Muscle layer of duodenum (tissue), 2 donors: ENCODE data around the gene PTPN3.

Experiments
- H3K27ac ChIP-seq: one replicate; pipeline ENCODE4 v1.7.0; 2013; ENCODE audit warnings: mild to moderate bottlenecking, low read length
- H3K27me3 ChIP-seq: one replicate; pipeline ENCODE4 v1.7.0; 2013; ENCODE audit warnings: low read depth, mild to moderate bottlenecking, control low read depth, low read length
- H3K36me3 ChIP-seq, 2 donors: one replicate each; pipeline ENCODE4 v1.7.0; 2013; ENCODE audit warnings: low read length in 2 of 2, control low read depth in 1 of 2, mild to moderate bottlenecking in 1 of 2; ENCODE audit not compliant: insufficient read depth in 2 of 2, control insufficient read depth in 1 of 2
- H3K4me1 ChIP-seq, 2 donors: one replicate each; pipeline ENCODE4 v1.7.0; 2013; ENCODE audit warnings: low read length in 2 of 2, mild to moderate bottlenecking in 2 of 2, control low read depth in 1 of 2, moderate library complexity in 1 of 2; ENCODE audit not compliant: insufficient read depth in 2 of 2, control insufficient read depth in 1 of 2
- H3K4me3 ChIP-seq, 2 donors: one replicate each; pipeline ENCODE4 v1.7.0; 2013; ENCODE audit warnings: low read length in 2 of 2, low read depth in 1 of 2, mild to moderate bottlenecking in 1 of 2
- H3K9me3 ChIP-seq, 2 donors: one replicate each; pipeline ENCODE4 v1.7.0; 2013; ENCODE audit warnings: low read length in 2 of 2, control low read depth in 1 of 2, mild to moderate bottlenecking in 1 of 2; ENCODE audit not compliant: control insufficient read depth in 1 of 2
- donor health status: healthy.

PTPN3 gene

GRCh38 chr9:109449036-109449798 lies 48.9 kb downstream of the PTPN3 start:
- H3K27ac ChIP-seq, result no peak overlapping the region
- H3K36me3 ChIP-seq, result no peaks in the 10 kb centered on the region
- no peaks in the 10 kb centered on the region for H3K9me3 ChIP-seq
- no peak overlapping the region for H3K4me3 ChIP-seq
- no peaks in the 10 kb centered on the region for H3K4me1 ChIP-seq
- H3K27me3 ChIP-seq, result no peaks in the 10 kb centered on the region

GRCh38 chr9:109448223-109448622 lies 49.9 kb downstream of the PTPN3 start:
- no peak overlapping the region for H3K27ac ChIP-seq

GRCh38 chr9:109447329-109448076 lies 50.6 kb downstream of the PTPN3 start:
- Histone ChIP-seq H3K36me3 (no peaks in the 10 kb centered on the region), H3K4me3 (no peak overlapping the region), H3K27ac (no peak overlapping the region), H3K27me3 (no peaks in the 10 kb centered on the region), H3K4me1 (no peaks in the 10 kb centered on the region), H3K9me3 (no peaks in the 10 kb centered on the region)

More at GRCh38 chr9:109448223-109448622, 49.9 kb downstream of the PTPN3 start:
- H3K9me3 ChIP-seq, result no peaks in the 10 kb centered on the region
- no peaks in the 10 kb centered on the region for H3K4me1 ChIP-seq
- H3K27me3 ChIP-seq, result no peaks in the 10 kb centered on the region
- no peak overlapping the region for H3K4me3 ChIP-seq
- no peaks in the 10 kb centered on the region for H3K36me3 ChIP-seq

- no peaks in the 10 kb centered on the region for H3K9me3 ChIP-seq
- no peaks in the 10 kb centered on the region for H3K36me3 ChIP-seq
- H3K27ac ChIP-seq, result no peak overlapping the region
- no peak overlapping the region for H3K4me3 ChIP-seq
- H3K27me3 ChIP-seq, result no peaks in the 10 kb centered on the region
- H3K4me1 ChIP-seq, result no peaks in the 10 kb centered on the region
Measured at GRCh38 chr9:109444771-109445320, 53.3 kb downstream of the PTPN3 start.

- no peak overlapping the region for H3K27ac ChIP-seq
- no peaks in the 10 kb centered on the region for H3K36me3 ChIP-seq
- H3K4me1 ChIP-seq, result no peaks in the 10 kb centered on the region
- no peaks in the 10 kb centered on the region for H3K9me3 ChIP-seq
- no peak overlapping the region for H3K4me3 ChIP-seq
- H3K27me3 ChIP-seq, result no peaks in the 10 kb centered on the region
Measured at GRCh38 chr9:109442716-109443115, 55.4 kb downstream of the PTPN3 start.

GRCh38 chr9:109441296-109441695 lies 56.8 kb downstream of the PTPN3 start:
- H3K27me3 ChIP-seq, result no peaks in the 10 kb centered on the region
- H3K9me3 ChIP-seq, result no peaks in the 10 kb centered on the region
- no peak overlapping the region for H3K4me3 ChIP-seq
- H3K36me3 ChIP-seq, result no peaks in the 10 kb centered on the region
- no peak overlapping the region for H3K27ac ChIP-seq
- no peaks in the 10 kb centered on the region for H3K4me1 ChIP-seq

GRCh38 chr9:109440797-109441287 lies 57.3 kb downstream of the PTPN3 start:
- no peaks in the 10 kb centered on the region for H3K27me3 ChIP-seq
- H3K9me3 ChIP-seq, result no peaks in the 10 kb centered on the region
- no peak overlapping the region for H3K4me3 ChIP-seq
- no peaks in the 10 kb centered on the region for H3K36me3 ChIP-seq
- no peaks in the 10 kb centered on the region for H3K4me1 ChIP-seq
- H3K27ac ChIP-seq, result no peak overlapping the region

- Histone ChIP-seq H3K9me3 (no peaks in the 10 kb centered on the region), H3K4me3 (no peak overlapping the region), H3K27me3 (no peaks in the 10 kb centered on the region), H3K27ac (no peak overlapping the region), H3K36me3 (no peaks in the 10 kb centered on the region), H3K4me1 (no peaks in the 10 kb centered on the region)
Measured at GRCh38 chr9:109440117-109440515, 58.0 kb downstream of the PTPN3 start.

- Histone ChIP-seq H3K36me3 (no peaks in the 10 kb centered on the region), H3K4me1 (no peaks in the 10 kb centered on the region), H3K9me3 (no peaks in the 10 kb centered on the region), H3K4me3 (no peak overlapping the region), H3K27ac (no peak overlapping the region), H3K27me3 (no peaks in the 10 kb centered on the region)
Measured at GRCh38 chr9:109439378-109440116, 58.6 kb downstream of the PTPN3 start.

- H3K27me3 ChIP-seq, result no peaks in the 10 kb centered on the region
- no peaks in the 10 kb centered on the region for H3K36me3 ChIP-seq
- H3K4me1 ChIP-seq, result no peaks in the 10 kb centered on the region
- no peaks in the 10 kb centered on the region for H3K9me3 ChIP-seq
- H3K4me3 ChIP-seq, result no peak overlapping the region
- no peak overlapping the region for H3K27ac ChIP-seq
Measured at GRCh38 chr9:109437286-109437685, 60.8 kb downstream of the PTPN3 start.

GRCh38 chr9:109436071-109436470 lies 62.0 kb downstream of the PTPN3 start:
- H3K4me1 ChIP-seq, result no peaks in the 10 kb centered on the region
- no peak overlapping the region for H3K27ac ChIP-seq
- H3K9me3 ChIP-seq, result no peaks in the 10 kb centered on the region
- no peak overlapping the region for H3K4me3 ChIP-seq
- H3K36me3 ChIP-seq, result no peaks in the 10 kb centered on the region
- H3K27me3 ChIP-seq, result no peaks in the 10 kb centered on the region
